HG02642 (cell line): ENCODE measurements around the gene TSPAN16.
A peak's percentile ranks its signal among the peaks of the same experiment; 100 is the strongest.
"Not testable (repeated sequence)": the region's sequence is repeated elsewhere in the genome, so short reads cannot be mapped to it uniquely, and the experiment has no call there.

ENCODE experiments used
- ATAC-seq: cut with Tn5 transposase; IDR thresholded peaks from one replicate; pipeline ENCODE4 v1.9.1; 2021; ENCODE audit warnings: mild to moderate bottlenecking; ENCODE audit not compliant: unreplicated experiment, poor library complexity

The TSPAN16 gene

DNA sequence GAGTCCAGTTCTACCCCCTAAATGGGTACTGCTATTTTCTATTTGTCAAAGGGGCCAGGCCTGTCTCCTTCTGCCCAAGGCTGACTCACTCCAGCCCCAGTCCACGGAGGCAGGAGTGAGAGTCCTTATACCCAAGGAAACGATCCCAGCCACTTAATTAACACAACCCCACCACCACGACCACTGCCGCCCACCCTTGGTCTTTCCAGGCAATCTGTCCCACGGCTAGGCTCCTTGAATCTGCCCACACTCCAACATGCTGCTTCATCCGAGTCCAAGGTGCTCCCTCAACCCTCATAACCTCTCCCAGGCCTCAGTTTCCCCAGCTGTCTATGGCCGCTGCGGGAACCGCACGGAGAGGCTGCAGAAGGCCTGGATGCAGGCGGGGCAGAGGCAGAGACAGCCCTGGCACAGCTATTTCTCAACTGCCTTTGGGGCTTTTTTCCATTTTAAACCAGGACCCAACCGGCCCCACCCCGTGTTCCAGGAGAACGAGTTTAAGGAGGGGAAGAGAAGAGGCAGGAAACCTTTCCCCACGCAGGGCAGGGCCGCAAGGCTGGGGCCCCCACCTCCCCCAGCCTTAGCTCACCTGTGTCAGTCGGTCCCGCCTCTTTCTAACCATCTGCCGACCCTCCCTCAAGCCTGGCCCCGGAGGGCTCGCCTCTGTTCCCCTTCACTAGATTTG lies 42.8 kb downstream of the TSPAN16 start:
- no peak for ATAC-seq

DNA sequence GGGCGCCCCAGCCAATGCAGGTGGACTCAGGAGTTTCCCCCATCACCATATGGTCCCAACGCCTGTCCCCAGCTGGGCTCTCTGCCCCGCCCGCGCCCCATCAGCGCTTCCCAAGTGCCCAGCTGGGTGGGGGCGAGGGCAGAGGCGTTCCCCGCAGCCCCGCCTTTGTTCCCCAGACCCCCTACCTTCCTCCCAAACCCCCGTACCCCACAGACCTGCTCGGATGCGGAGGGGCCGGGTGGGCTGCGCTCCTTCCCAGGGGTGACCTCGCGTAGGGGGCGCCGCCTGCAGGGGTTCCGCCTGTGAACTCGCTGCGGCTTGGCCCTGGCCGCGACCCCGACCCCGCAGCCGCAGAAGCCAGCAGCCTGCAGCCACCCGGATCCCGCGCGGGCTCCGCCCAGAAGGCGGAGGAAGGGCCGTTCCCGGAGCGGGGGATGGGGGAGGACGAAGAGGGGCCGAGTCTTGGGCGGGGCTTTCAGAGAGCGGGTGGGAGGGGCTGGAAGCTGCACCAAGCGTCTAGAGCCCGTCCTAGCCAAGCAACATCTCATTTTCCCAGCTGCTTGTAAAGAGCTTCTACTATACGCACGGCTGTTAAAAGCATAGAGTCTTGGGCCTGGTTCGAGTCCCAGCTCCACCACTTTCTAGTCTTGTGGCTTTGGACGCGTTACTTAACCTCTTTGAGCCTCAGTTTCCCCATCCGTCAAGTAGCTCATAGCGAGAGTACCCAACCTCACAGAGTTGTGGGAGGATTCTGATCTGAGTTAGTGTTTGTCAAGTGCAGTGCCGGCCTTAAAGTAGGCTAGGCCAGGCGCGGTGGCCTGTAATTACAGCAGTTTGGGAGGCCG lies 43.5 kb downstream of the TSPAN16 start, which contains the start of gene RAB3D:
Gene RAB3D, minus strand, starts transcription at position 404 of the 845 bp plus-strand sequence. CDS start 2,258 bp downstream, outside the sequence.
- ATAC-seq: peak; percentile 80

- not testable (repeated sequence) for ATAC-seq
Measured at GRCh38 chr19:11340099-11340467, 44.1 kb downstream of the TSPAN16 start.

DNA sequence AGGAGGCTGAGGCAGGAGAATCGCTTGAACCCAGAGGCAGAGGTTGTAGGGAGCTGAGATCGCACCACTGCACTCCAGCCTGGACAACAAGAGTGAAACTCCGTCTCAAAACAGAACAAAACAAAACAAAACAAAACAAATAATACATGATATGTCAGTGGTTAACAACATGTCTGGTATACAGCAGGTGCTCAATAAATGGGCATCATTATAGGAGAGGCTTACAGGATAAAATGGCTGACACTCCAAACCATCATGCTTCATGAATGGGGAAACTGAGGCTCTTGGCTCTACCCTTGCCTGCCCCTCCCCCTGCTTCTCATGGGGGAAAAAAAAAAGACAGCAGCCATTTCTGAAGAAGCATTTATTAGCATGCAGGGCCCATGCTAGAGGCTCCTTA lies 46.5 kb downstream of the TSPAN16 start:
- no peak for ATAC-seq

DNA sequence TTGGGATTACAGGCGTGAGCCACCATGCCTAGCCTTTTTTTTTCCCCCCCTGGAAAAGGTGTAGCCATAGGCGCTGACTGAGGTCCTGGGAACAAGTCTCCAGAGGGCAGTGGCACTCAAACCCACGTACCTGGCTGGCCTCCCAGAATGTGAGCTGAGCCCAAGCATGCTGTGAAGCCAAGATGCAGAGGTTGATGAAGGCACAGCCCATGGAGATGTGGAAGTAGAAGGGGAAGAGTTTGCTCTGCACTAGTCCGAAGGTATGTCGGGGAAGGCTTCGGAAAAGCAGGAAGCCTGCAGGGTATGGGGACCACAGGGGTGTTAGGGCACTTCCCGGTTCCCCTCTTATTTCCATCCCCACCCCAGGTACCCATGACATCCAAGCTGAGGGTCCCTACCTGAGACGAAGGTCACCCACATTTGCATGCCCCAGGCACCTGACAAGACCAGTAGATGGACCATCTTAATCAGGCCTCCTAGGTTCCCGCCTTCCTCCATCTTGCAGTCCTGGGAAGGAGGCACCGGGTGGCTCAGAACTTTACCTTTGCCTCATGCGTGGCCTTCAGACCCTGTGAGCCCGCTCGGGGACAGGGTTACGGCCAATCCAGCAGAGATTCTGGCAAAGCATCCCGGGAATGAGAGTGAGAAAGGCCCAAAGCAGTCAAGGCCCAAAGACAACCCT lies 49.3 kb downstream of the TSPAN16 start:
- no peak for ATAC-seq

- ATAC-seq: peak; percentile 92
Measured at GRCh38 chr19:11346104-11346940, 50.4 kb downstream of the TSPAN16 start, which contains the start of the genes CCDC159 and TMEM205. CCDC159 (plus strand) TSS chr19:11346519; CDS start chr19:11346607, 88 bp downstream. TMEM205 (minus strand) TSS chr19:11346268; CDS start chr19:11345619, 649 bp downstream.

DNA sequence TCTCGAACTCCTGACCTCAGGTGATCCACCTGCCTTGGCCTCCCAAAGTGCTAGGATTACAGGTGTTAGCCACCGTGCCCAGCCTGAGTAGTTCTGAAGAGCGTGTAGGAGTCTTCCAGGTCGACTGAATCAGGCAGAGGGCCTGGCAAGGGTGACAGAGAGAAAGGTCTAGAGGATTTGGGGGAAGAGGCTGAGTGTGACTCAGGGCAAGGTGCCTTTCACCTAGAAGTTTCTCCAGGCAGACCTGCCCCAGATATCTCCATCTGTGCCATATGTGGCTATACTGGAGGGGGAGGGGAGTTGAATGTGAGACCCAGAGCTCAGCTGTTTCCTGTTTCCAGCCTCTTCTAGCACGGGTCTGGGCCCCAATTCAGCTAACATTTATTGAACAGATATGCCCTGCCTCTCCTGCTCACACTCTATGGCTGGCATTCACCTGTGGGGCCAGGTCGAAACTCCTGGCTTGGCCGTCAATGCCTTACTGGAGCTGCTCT lies 51.6 kb downstream of the TSPAN16 start:
- no peak for ATAC-seq

DNA sequence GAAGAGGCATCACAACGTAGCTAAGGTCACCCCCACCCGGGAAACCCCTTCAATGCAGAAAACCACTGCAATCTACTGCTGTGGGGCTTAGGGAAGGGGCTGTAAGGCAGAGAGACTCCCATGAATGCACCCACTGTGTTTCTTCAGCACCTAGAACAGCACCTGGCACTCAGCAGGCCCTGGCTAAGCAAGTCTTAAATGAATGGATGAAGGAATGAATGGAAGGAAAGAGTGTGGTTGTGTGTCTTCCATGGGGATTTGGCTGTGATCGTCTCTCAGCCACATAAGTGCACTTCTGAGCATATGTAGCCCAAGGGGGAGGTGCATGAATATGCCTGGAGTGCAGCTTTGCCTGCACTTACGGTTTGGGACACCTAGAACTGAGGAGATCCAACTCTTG lies 53.2 kb downstream of the TSPAN16 start:
- ATAC-seq: no peak

- ATAC-seq: not testable (repeated sequence)
Measured at GRCh38 chr19:11354102-11354501, 58.1 kb downstream of the TSPAN16 start.

GRCh38 chr19:11355160-11356073 lies 59.5 kb downstream of the TSPAN16 start, which contains the start of gene PLPPR2:
PLPPR2 (plus strand) TSS chr19:11355432; CDS start chr19:11357674, 2,242 bp downstream.
- ATAC-seq: no peak

GRCh38 chr19:11356074-11356397 lies 60.1 kb downstream of the TSPAN16 start:
- no peak for ATAC-seq

GRCh38 chr19:11356676-11357550 lies 61.0 kb downstream of the TSPAN16 start:
- ATAC-seq: no peak

GRCh38 chr19:11359421-11359820 lies 63.5 kb downstream of the TSPAN16 start:
- ATAC-seq: no peak

- ATAC-seq: no peak
Measured at GRCh38 chr19:11361037-11361770, 65.2 kb downstream of the TSPAN16 start.

DNA sequence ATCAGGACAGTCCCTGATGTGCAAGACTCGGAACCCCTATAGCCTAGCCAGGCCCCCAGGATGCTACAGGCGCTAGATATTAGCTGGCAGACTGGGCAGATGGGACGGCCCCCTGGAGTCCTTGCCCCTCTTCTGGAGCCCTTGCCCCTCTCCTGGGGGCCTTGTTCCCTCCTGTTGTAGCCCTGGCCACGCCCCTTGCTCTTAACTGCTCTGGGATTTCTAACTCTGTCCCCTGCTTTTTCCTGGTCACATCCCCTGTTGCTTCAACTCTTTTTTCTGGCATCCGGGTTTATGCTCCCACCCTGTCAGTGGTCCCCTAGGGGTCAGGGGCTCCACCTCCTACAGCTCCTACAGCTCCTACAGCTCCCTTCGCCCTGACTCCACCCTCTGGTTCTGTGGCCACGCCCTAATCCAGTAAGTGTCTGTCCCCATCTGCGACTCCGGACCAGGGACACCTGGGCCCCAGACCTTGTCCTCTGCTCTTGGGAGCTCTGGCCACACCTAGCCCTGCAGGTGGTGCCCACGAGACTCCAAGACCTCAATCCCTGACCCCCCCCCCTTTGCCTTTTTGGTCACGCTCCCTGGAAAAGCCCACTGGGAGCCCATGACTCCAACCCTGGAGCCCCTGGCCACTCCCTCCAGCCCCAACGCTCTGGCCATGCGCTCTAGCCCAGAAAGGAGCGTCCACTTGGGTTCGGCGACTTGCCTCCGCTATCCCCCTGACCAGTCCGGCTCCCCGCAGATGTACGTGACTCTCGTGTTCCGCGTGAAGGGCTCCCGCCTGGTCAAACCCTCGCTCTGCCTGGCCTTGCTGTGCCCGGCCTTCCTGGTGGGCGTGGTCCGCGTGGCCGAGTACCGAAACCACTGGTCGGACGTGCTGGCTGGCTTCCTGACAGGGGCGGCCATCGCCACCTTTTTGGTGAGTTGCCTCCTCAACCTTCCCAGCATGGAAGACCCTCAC lies 66.1 kb downstream of the TSPAN16 start:
- ATAC-seq: no peak

- ATAC-seq: no peak
Measured at GRCh38 chr19:11363881-11364280, 67.9 kb downstream of the TSPAN16 start.
